Measurements from ENCODE around the gene FAH.

Gene FAH

GRCh38 chr15:80152896-80153876 is at the start of gene FAH:
TSS of gene FAH (plus strand) at chr15:80152999. CDS start at chr15:80153055, 56 bp downstream.
- in situ Hi-C loops (cut with MboI; ENCODE audit: low pct_unique_long_range_greater_than_20kb, low sequenced_read_pairs, unreplicated experiment): loop anchor here (25.0 kb wide), 1 partner anchor 816 kb away; no protein-coding TSS in a partner anchor
- peak; percentile 43 for DNase-seq (ENCODE audit: low spot score)
- TF ChIP-seq, protein P1, sequence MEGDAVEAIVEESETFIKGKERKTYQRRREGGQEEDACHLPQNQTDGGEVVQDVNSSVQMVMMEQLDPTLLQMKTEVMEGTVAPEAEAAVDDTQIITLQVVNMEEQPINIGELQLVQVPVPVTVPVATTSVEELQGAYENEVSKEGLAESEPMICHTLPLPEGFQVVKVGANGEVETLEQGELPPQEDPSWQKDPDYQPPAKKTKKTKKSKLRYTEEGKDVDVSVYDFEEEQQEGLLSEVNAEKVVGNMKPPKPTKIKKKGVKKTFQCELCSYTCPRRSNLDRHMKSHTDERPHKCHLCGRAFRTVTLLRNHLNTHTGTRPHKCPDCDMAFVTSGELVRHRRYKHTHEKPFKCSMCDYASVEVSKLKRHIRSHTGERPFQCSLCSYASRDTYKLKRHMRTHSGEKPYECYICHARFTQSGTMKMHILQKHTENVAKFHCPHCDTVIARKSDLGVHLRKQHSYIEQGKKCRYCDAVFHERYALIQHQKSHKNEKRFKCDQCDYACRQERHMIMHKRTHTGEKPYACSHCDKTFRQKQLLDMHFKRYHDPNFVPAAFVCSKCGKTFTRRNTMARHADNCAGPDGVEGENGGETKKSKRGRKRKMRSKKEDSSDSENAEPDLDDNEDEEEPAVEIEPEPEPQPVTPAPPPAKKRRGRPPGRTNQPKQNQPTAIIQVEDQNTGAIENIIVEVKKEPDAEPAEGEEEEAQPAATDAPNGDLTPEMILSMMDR (IDR thresholded peaks at IDR 0.05; ENCODE audit: extremely low read depth, insufficient read depth, missing control alignments): no peak

DNA sequence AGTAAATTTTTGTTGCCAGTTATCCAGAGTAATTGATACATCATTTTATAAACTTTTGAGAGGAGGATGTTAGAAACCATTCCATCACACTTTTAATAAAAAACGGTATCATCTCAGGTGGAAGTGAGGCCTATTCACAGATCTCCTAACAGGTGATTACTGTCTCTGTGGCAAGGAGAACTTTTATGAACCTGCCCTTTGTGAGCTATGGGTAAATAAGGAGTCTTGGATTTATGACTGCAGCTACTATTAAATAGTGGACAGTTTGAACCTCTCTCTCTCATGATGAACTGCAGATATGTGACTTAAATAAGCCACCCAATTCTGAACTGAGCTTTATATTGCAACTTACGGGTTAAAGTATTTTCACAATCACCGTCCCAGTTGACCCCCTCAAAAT is 47.6 kb upstream of the FAH start:
- in situ Hi-C loops (cut with MboI; ENCODE audit: low pct_unique_long_range_greater_than_20kb, low sequenced_read_pairs, unreplicated experiment): no loop called here
- TF ChIP-seq, protein P1 (IDR thresholded peaks at IDR 0.05; ENCODE audit: extremely low read depth, insufficient read depth, missing control alignments): no peak
- no peak for DNase-seq (ENCODE audit: low spot score)

GRCh38 chr15:80105595-80105994 is 47.2 kb upstream of the FAH start:
- TF ChIP-seq, protein P1 (IDR thresholded peaks at IDR 0.05; ENCODE audit: extremely low read depth, insufficient read depth, missing control alignments): no peak
- in situ Hi-C loops (cut with MboI; ENCODE audit: low pct_unique_long_range_greater_than_20kb, low sequenced_read_pairs, unreplicated experiment): no loop called here
- DNase-seq (ENCODE audit: low spot score): no peak

DNA sequence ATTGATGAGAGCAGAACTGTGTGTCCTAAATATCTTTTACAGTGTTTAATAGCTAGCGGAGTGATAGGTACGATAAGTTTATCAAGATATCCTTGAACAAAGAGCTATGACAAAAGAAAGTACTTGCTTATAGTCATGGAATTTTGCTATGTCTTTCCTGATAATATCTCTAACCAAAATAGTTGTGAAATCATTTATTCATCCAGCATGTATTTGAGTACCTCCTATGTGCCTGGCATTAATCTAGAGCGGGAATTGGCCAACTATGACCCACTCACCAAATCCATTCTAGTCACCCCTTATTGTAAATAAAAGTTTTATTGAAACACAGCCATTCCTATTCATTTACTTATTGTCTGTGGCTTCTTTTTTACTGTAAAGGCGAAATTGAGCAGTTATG is 46.7 kb upstream of the FAH start:
- in situ Hi-C loops (cut with MboI; ENCODE audit: low pct_unique_long_range_greater_than_20kb, low sequenced_read_pairs, unreplicated experiment): no loop called here
- DNase-seq (ENCODE audit: low spot score): no peak
- TF ChIP-seq, protein P1 (IDR thresholded peaks at IDR 0.05; ENCODE audit: extremely low read depth, insufficient read depth, missing control alignments): no peak

GRCh38 chr15:80107204-80107603 is 45.6 kb upstream of the FAH start:
- DNase-seq (ENCODE audit: low spot score): no peak
- in situ Hi-C loops (cut with MboI; ENCODE audit: low pct_unique_long_range_greater_than_20kb, low sequenced_read_pairs, unreplicated experiment): no loop called here
- TF ChIP-seq, protein P1 (IDR thresholded peaks at IDR 0.05; ENCODE audit: extremely low read depth, insufficient read depth, missing control alignments): no peak

- in situ Hi-C loops (cut with MboI; ENCODE audit: low pct_unique_long_range_greater_than_20kb, low sequenced_read_pairs, unreplicated experiment): no loop called here
- no peak for DNase-seq (ENCODE audit: low spot score)
- TF ChIP-seq, protein P1 (IDR thresholded peaks at IDR 0.05; ENCODE audit: extremely low read depth, insufficient read depth, missing control alignments): no peak
Observed at GRCh38 chr15:80107774-80108173, 45.0 kb upstream of the FAH start.

All from GM13977 (cell line).